Glutamatergic neuron (in vitro differentiated cells): ENCODE data around the gene MRPS24. TPM values are rescaled to one million over a fixed set of nuclear protein-coding genes. Genes with fewer than 3 reads are reported as not detected.

Experiments used
- DNase-seq: peaks from one replicate; pipeline ENCODE4 v3.0.0; 2022
- H3K27ac Mint-ChIP-seq: one replicate; pipeline ENCODE4 v1.8.0; 2020; ENCODE audit warnings: mild to moderate bottlenecking, mixed read lengths, inconsistent platforms; ENCODE audit not compliant: unreplicated experiment
- H3K27me3 Mint-ChIP-seq: one replicate; pipeline ENCODE4 v1.8.0; 2020; ENCODE audit warnings: mild to moderate bottlenecking, moderate library complexity, mixed read lengths, inconsistent platforms; ENCODE audit not compliant: unreplicated experiment
- H3K36me3 Mint-ChIP-seq: one replicate; pipeline ENCODE4 v1.8.0; 2020; ENCODE audit warnings: mild to moderate bottlenecking, mixed read lengths, inconsistent platforms; ENCODE audit not compliant: unreplicated experiment
- H3K4me1 Mint-ChIP-seq: one replicate; pipeline ENCODE4 v1.8.0; 2020; ENCODE audit warnings: mild to moderate bottlenecking, low read depth, mixed read lengths, inconsistent platforms; ENCODE audit not compliant: unreplicated experiment
- H3K4me3 Mint-ChIP-seq: one replicate; pipeline ENCODE4 v1.8.0; 2020; ENCODE audit warnings: mild to moderate bottlenecking, mixed read lengths, inconsistent platforms; ENCODE audit not compliant: unreplicated experiment
- H3K9me3 Mint-ChIP-seq: one replicate; pipeline ENCODE4 v1.8.0; 2020; ENCODE audit warnings: mild to moderate bottlenecking, moderate library complexity, mixed read lengths, inconsistent platforms; ENCODE audit not compliant: unreplicated experiment
- CTCF ChIP-seq: fragments of 200-600 bp; sonication (generic); IDR thresholded peaks from one replicate; pipeline ENCODE4 v1.5.0; 2021; ENCODE audit not compliant: partially characterized antibody, unreplicated experiment
- total RNA-seq: library from RNA; stranded (reverse); fragmentation: NEBNext Ultra II Directional; extraction: Animal tissue kit (Norgen Biotek cat#: 25700); gene quantifications from one replicate; pipeline ENCODE4 v1.2.1, GENCODE V29; 2021; ENCODE audit not compliant: unreplicated experiment

Gene MRPS24
- total RNA-seq, 1 donor from 2014 or later: 60.8 TPM

GRCh38 chr7:43895847-43896415 lies 26.6 kb upstream of the MRPS24 start:
- no peak for TF ChIP-seq CTCF
- Mint-ChIP-seq H3K27ac (no peak overlapping the region), H3K4me1 (peaks cover 3% of the 10 kb centered on the region), H3K36me3 (no peaks in the 10 kb centered on the region), H3K27me3 (peaks cover 2% of the 10 kb centered on the region), H3K9me3 (no peaks in the 10 kb centered on the region), H3K4me3 (no peak overlapping the region)
- no peak for DNase-seq

GRCh38 chr7:43891069-43891955 lies 22.0 kb upstream of the MRPS24 start:
- no peaks in the 10 kb centered on the region for H3K9me3 Mint-ChIP-seq
- H3K27me3 Mint-ChIP-seq: peaks cover 4% of the 10 kb centered on the region
- peak overlapping the region; percentile 34 for H3K27ac Mint-ChIP-seq
- H3K36me3 Mint-ChIP-seq: no peaks in the 10 kb centered on the region
- peaks cover 9% of the 10 kb centered on the region for H3K4me1 Mint-ChIP-seq
- no peak overlapping the region for H3K4me3 Mint-ChIP-seq
- DNase-seq: no peak
- TF ChIP-seq CTCF: no peak

GRCh38 chr7:43890468-43890867 lies 21.2 kb upstream of the MRPS24 start:
- peak overlapping the region; percentile 33 for H3K27ac Mint-ChIP-seq
- no peak for TF ChIP-seq CTCF
- no peak for DNase-seq
- H3K36me3 Mint-ChIP-seq: no peaks in the 10 kb centered on the region
- peaks cover 9% of the 10 kb centered on the region for H3K4me1 Mint-ChIP-seq
- no peak overlapping the region for H3K4me3 Mint-ChIP-seq
- H3K9me3 Mint-ChIP-seq: peaks cover 1% of the 10 kb centered on the region
- peaks cover 4% of the 10 kb centered on the region for H3K27me3 Mint-ChIP-seq

GRCh38 chr7:43888993-43889945 lies 20.0 kb upstream of the MRPS24 start:
- H3K27ac Mint-ChIP-seq: peak overlapping the region; percentile 17
- H3K36me3 Mint-ChIP-seq: no peaks in the 10 kb centered on the region
- no peak for DNase-seq
- H3K4me3 Mint-ChIP-seq: no peak overlapping the region
- no peak for TF ChIP-seq CTCF
- peaks cover 1% of the 10 kb centered on the region for H3K9me3 Mint-ChIP-seq
- H3K4me1 Mint-ChIP-seq: peaks cover 9% of the 10 kb centered on the region
- peaks cover 4% of the 10 kb centered on the region for H3K27me3 Mint-ChIP-seq
